ENCODE data around the gene TMEM97. TPM values are rescaled to one million over a fixed set of nuclear protein-coding genes. Genes with fewer than 3 reads are reported as not detected.
A peak's percentile ranks its signal among the peaks of the same experiment; 100 is the strongest.

The TMEM97 gene
- total and polyA plus RNA-seq, 9 of the 15 experiments (the other 6 are each of a cell fraction or from before 2014, with no cell fraction given), result 34.6 to 121 (median 76.0) TPM

- TF ChIP-seq CTCF (IDR thresholded peaks at IDR 0.05 in 2 of 3, conservative IDR thresholded peaks at IDR 0.05 in 1 of 3; ENCODE audit: insufficient read depth in 2 of 3, low read depth in 1 of 3, low read length in 3 of 3), result 0 out of 6 replicates have a peak, but pooled peaks of 1 of the 3 experiments have one; percentile 12
- no peak for TF ChIP-seq BACH1 (tag; IDR thresholded peaks at IDR 0.05)
- TF ChIP-seq ZNF280B (CRISPR knock-in tag; IDR thresholded peaks at IDR 0.05), result no peak
- no peak for TF ChIP-seq KHSRP (IDR thresholded peaks at IDR 0.05)
- no peak for TF ChIP-seq CCAR2 (IDR thresholded peaks at IDR 0.05; ENCODE audit: low read depth, low read length)
- 0 out of 2 replicates have a peak, but pooled peaks have one; percentile 5 for TF ChIP-seq THRB (CRISPR knock-in tag; conservative IDR thresholded peaks at IDR 0.05)
- no peak for TF ChIP-seq BDP1 (IDR thresholded peaks at IDR 0.05; ENCODE audit: insufficient read depth, insufficient read length)
- no peak for TF ChIP-seq ETS2 (tag; IDR thresholded peaks at IDR 0.05; ENCODE audit: borderline replicate concordance, poor library complexity, severe bottlenecking)
- no peak for TF ChIP-seq MIER1 (IDR thresholded peaks at IDR 0.05; ENCODE audit: low read depth)
- no peak for TF ChIP-seq KLF1 (tag; IDR thresholded peaks at IDR 0.05)
- TF ChIP-seq NR0B1 (IDR thresholded peaks at IDR 0.05; ENCODE audit: partially characterized antibody), result no peak
- no peak for TF ChIP-seq ZNF124 (CRISPR knock-in tag; IDR thresholded peaks at IDR 0.05)
- no peak for TF ChIP-seq ZBTB34 (CRISPR knock-in tag; IDR thresholded peaks at IDR 0.05)
- no peak for TF ChIP-seq JUND (IDR thresholded peaks at IDR 0.05; ENCODE audit: borderline replicate concordance, low read depth, low read length)
- TF ChIP-seq JUND (tag; IDR thresholded peaks at IDR 0.05; ENCODE audit: borderline replicate concordance, low read depth, low read length), result no peak
- no peak for TF ChIP-seq GTF2B (IDR thresholded peaks at IDR 0.05; ENCODE audit: extremely low read depth, insufficient read length)
- no peak for TF ChIP-seq IRF9 (tag; IDR thresholded peaks at IDR 0.05)
Observed at GRCh38 chr17:28317099-28317965, 1.7 kb upstream of the TMEM97 start (continued).

Measured in K562 (cell line).